Measurements from ENCODE around the gene KRTAP10-12. TPM values are rescaled to one million over a fixed set of nuclear protein-coding genes. Genes with fewer than 3 reads are reported as not detected.

The KRTAP10-12 gene
- total RNA-seq, 4 donors from 2014 or later, result 1.3 to 2.9 TPM; not detected in 2

DNA sequence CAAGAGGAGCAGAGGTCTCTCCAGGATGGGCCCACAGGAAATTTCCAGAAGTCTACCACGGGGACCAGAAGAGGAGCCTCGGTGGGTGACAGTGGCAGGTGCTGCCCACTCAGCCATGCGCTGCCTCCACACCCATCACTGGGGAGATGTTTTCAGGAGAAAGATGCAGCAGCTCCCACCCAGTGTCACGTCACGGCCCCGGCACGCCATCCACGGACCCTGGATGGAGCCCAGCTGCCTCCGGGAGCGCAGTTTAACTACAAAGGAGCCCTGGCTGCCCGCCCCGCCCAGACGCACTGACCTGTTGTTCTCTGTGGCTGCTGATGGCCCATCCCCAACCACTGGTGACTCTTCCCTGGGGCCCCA is 7.6 kb downstream of the KRTAP10-12 start:
- Histone ChIP-seq H3K9me3 (no peaks in the 10 kb centered on the region), H3K27ac (no peak overlapping the region), H3K36me3 (no peaks in the 10 kb centered on the region), H3K4me1 (peaks cover 12% of the 10 kb centered on the region), H3K4me3 (no peak overlapping the region), H3K27me3 (peaks cover 92% of the 10 kb centered on the region)
- WGBS, result 60% methylated on average over 13 of the region's 13 CpGs
- TF ChIP-seq, protein P1, sequence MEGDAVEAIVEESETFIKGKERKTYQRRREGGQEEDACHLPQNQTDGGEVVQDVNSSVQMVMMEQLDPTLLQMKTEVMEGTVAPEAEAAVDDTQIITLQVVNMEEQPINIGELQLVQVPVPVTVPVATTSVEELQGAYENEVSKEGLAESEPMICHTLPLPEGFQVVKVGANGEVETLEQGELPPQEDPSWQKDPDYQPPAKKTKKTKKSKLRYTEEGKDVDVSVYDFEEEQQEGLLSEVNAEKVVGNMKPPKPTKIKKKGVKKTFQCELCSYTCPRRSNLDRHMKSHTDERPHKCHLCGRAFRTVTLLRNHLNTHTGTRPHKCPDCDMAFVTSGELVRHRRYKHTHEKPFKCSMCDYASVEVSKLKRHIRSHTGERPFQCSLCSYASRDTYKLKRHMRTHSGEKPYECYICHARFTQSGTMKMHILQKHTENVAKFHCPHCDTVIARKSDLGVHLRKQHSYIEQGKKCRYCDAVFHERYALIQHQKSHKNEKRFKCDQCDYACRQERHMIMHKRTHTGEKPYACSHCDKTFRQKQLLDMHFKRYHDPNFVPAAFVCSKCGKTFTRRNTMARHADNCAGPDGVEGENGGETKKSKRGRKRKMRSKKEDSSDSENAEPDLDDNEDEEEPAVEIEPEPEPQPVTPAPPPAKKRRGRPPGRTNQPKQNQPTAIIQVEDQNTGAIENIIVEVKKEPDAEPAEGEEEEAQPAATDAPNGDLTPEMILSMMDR (IDR thresholded peaks at IDR 0.05), result no peak
- TF ChIP-seq POLR2A (IDR thresholded peaks at IDR 0.05) (no peak), EP300 (IDR thresholded peaks at IDR 0.05) (no peak), POLR2AphosphoS5 (IDR thresholded peaks at IDR 0.05) (no peak)
- DNase-seq (ENCODE audit: low spot score in 2 of 2), result no peak

DNA sequence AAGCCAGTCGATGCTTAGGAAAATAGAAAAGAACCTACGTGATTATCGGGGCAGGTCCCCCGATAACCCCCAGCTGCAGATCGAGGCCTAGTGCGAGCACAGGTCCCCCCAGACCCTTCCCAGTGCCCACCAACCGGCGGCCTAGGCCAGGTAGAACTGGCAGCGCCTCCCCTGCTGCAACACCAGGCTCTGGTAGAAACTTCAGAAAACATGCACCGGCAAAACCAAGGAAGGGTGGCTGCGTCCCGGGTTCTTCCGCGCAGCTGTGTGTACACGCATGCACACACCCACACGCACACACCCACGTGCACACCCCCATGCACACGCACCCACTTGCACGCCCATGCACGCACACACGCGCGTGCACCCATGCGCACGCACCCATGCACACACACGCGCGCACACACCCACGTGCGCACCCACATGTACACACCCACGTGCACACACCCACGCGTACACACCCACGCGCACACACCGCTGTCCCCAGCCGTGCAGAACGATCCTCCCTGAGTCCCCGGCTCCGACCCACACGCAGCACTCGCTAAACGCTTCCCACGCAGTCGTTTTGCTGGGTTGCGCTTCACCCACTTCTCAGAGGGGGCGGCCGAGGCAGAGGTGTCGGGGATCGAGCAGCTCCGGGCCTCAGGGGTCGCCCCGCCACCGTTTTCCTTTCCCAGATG is 9.2 kb downstream of the KRTAP10-12 start:
- TF ChIP-seq, protein P1 (IDR thresholded peaks at IDR 0.05), result no peak
- TF ChIP-seq POLR2A (IDR thresholded peaks at IDR 0.05), result no peak
- no peak for TF ChIP-seq POLR2AphosphoS5 (IDR thresholded peaks at IDR 0.05)
- no peak for TF ChIP-seq EP300 (IDR thresholded peaks at IDR 0.05)
- H3K27me3 ChIP-seq, result peaks cover 92% of the 10 kb centered on the region
- 48% methylated on average over 54 of the region's 54 CpGs for WGBS

DNA sequence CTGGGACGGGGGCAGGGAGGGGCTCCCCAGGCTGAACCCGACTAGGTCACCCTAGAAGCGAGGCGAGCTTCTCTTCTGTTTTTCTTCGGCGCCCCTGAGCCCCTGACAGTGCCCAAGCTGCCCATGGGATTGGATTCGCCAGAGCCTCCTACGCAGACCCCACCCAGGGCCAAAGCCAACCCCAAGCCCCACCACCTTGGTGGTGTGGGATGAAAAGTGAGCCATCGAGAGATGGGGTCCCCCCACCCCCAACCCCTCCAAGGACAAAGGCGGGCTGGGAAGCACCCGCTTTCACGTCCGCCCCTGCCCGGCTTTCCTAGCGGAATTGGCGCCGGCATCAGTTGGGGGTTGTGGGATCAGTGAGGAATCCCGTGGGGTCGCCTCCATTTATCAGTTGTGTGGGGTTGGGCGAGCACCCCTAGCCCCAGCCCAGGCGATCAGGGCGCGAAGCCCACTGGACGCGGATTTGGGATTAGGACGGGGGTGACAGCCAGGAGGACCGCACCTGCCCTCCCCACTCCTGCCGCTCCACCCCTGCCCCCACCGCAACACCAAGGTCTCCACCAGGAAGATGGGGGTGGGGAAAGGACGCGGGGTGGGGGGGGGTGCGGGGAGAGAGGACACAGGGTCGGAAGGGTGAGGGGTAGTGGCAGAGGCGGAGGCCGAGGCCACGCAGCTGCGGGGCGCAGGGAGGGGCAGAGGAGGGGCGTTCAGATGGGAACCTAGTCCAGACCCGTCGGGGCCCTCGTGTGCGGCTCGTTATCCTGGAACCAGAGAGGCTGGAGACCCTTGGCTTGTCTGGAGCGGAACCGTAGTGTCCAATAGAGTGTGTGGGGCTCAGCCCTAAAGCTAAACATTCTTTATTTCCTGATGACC is 10.0 kb downstream of the KRTAP10-12 start:
- TF ChIP-seq EP300 (IDR thresholded peaks at IDR 0.05) (no peak), POLR2A (IDR thresholded peaks at IDR 0.05) (no peak), POLR2AphosphoS5 (IDR thresholded peaks at IDR 0.05) (no peak)
- TF ChIP-seq, protein P1 (IDR thresholded peaks at IDR 0.05), result no peak
- H3K4me1 ChIP-seq, result peaks cover 36% of the 10 kb centered on the region

More for the DNA sequence above, 9.2 kb downstream of the KRTAP10-12 start:
- Histone ChIP-seq H3K36me3 (no peaks in the 10 kb centered on the region), H3K4me3 (no peak overlapping the region), H3K4me1 (peaks cover 28% of the 10 kb centered on the region), H3K9me3 (no peaks in the 10 kb centered on the region), H3K27ac (no peak overlapping the region)
- DNase-seq (ENCODE audit: low spot score in 2 of 2), result peak in 1 of 2 donors; percentile 40

DNA sequence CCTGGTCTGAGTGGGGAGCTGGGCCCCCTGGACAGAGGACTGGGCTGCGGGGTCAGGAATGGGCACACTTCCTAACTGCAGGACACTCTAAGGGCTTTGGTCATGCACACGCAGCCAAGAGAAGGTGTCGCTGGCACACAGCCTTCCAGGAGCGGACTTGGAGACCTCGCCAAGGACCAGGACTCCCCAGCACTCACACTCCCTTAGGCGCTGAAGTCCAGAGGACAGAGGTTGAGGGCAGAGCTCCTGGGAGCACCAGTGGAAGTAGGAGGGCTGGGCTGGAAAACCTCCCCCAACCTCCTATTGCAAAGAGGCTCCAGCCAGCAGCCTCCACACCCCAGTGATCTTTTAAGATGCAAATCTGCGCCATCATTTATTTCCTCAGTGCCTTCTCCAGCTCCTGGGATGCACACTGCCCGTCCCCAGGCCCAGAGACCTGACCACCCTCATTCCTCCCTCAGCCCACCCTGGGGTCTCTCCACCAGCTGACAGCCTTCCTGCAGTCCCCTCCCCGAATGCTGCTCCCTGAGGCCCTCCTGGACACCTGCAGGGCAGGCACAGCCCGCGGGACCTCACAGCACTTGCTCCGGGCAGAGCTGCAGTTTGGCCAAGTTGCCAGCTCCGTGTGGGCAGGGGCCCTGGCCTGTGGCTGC is 11.4 kb downstream of the KRTAP10-12 start:
- TF ChIP-seq EP300 (IDR thresholded peaks at IDR 0.05) (no peak), POLR2AphosphoS5 (IDR thresholded peaks at IDR 0.05) (no peak), POLR2A (IDR thresholded peaks at IDR 0.05) (no peak)
- TF ChIP-seq, protein P1 (IDR thresholded peaks at IDR 0.05), result no peak
- no peaks in the 10 kb centered on the region for H3K9me3 ChIP-seq
- H3K4me1 ChIP-seq, result peaks cover 39% of the 10 kb centered on the region
- 7% methylated on average over 5 of the region's 13 CpGs for WGBS
- no peak overlapping the region for H3K4me3 ChIP-seq
- peaks cover 92% of the 10 kb centered on the region for H3K27me3 ChIP-seq
- DNase-seq (ENCODE audit: low spot score in 2 of 2), result peak in 1 of 2 donors; percentile 69
- H3K27ac ChIP-seq, result no peak overlapping the region
- H3K36me3 ChIP-seq, result no peaks in the 10 kb centered on the region

More for the DNA sequence above, 10.0 kb downstream of the KRTAP10-12 start:
- no peak overlapping the region for H3K4me3 ChIP-seq
- peaks cover 92% of the 10 kb centered on the region for H3K27me3 ChIP-seq
- H3K27ac ChIP-seq, result no peak overlapping the region
- peak; percentile 41 to 57 for DNase-seq (ENCODE audit: low spot score in 2 of 2)
- WGBS, result 56% methylated on average over 23 of the region's 46 CpGs
- H3K36me3 ChIP-seq, result no peaks in the 10 kb centered on the region
- H3K9me3 ChIP-seq, result no peaks in the 10 kb centered on the region
